ENCODE data around the gene MICALL2. TPM values are rescaled to one million over a fixed set of nuclear protein-coding genes. Genes with fewer than 3 reads are reported as not detected.
A peak's percentile ranks its signal among the peaks of the same experiment; 100 is the strongest.

Gene MICALL2
- total RNA-seq, 1 donor from 2014 or later, result 13.9 TPM

GRCh38 chr7:1418505-1419309 is 40.6 kb downstream of the MICALL2 start:
- H3K4me1 Mint-ChIP-seq (ENCODE audit: low read depth), result peaks cover 3% of the 10 kb centered on the region
- DNase-seq (ENCODE audit: low spot score, unreplicated experiment), result no peak
- no peak overlapping the region for H3K4me3 Mint-ChIP-seq (ENCODE audit: low read depth)
- H3K9me3 Mint-ChIP-seq (ENCODE audit: low read depth), result no peaks in the 10 kb centered on the region
- H3K27me3 Mint-ChIP-seq, result peaks cover 33% of the 10 kb centered on the region
- TF ChIP-seq CTCF (IDR thresholded peaks at IDR 0.05; ENCODE audit: unreplicated experiment), result no peak
- H3K27ac Mint-ChIP-seq, result no peak overlapping the region
- no peaks in the 10 kb centered on the region for H3K36me3 Mint-ChIP-seq (ENCODE audit: insufficient read depth)

GRCh38 chr7:1415389-1415990 is 43.8 kb downstream of the MICALL2 start:
- H3K4me1 Mint-ChIP-seq (ENCODE audit: low read depth), result no peaks in the 10 kb centered on the region
- H3K27ac Mint-ChIP-seq, result no peak overlapping the region
- H3K4me3 Mint-ChIP-seq (ENCODE audit: low read depth), result no peak overlapping the region
- DNase-seq (ENCODE audit: low spot score, unreplicated experiment), result no peak
- no peaks in the 10 kb centered on the region for H3K9me3 Mint-ChIP-seq (ENCODE audit: low read depth)
- no peak for TF ChIP-seq CTCF (IDR thresholded peaks at IDR 0.05; ENCODE audit: unreplicated experiment)
- H3K36me3 Mint-ChIP-seq (ENCODE audit: insufficient read depth), result no peaks in the 10 kb centered on the region
- H3K27me3 Mint-ChIP-seq, result peaks cover 41% of the 10 kb centered on the region

GRCh38 chr7:1413936-1414639 is 45.2 kb downstream of the MICALL2 start:
- Mint-ChIP-seq H3K27ac (no peak overlapping the region), H3K36me3 (ENCODE audit: insufficient read depth) (no peaks in the 10 kb centered on the region), H3K4me1 (ENCODE audit: low read depth) (no peaks in the 10 kb centered on the region), H3K4me3 (ENCODE audit: low read depth) (no peak overlapping the region), H3K9me3 (ENCODE audit: low read depth) (no peaks in the 10 kb centered on the region), H3K27me3 (peaks cover 44% of the 10 kb centered on the region)
- TF ChIP-seq CTCF (IDR thresholded peaks at IDR 0.05; ENCODE audit: unreplicated experiment), result no peak
- no peak for DNase-seq (ENCODE audit: low spot score, unreplicated experiment)

GRCh38 chr7:1412322-1413261 is 46.7 kb downstream of the MICALL2 start:
- peak; percentile 91 for TF ChIP-seq CTCF (IDR thresholded peaks at IDR 0.05; ENCODE audit: unreplicated experiment)
- H3K4me1 Mint-ChIP-seq (ENCODE audit: low read depth), result no peaks in the 10 kb centered on the region
- no peak overlapping the region for H3K4me3 Mint-ChIP-seq (ENCODE audit: low read depth)
- peak; percentile 85 for DNase-seq (ENCODE audit: low spot score, unreplicated experiment)
- no peaks in the 10 kb centered on the region for H3K9me3 Mint-ChIP-seq (ENCODE audit: low read depth)
- H3K27me3 Mint-ChIP-seq, result peaks cover 42% of the 10 kb centered on the region
- H3K27ac Mint-ChIP-seq, result no peak overlapping the region
- H3K36me3 Mint-ChIP-seq (ENCODE audit: insufficient read depth), result no peaks in the 10 kb centered on the region
